Pancreas (tissue), 10 donors: Measurements from ENCODE around the gene SSBP3. TPM values are rescaled to one million over a fixed set of nuclear protein-coding genes. Genes with fewer than 3 reads are reported as not detected.

ENCODE experiments used
- ATAC-seq, 4 donors: fragments of 200-7000 bp; cut with Tn5 transposase; one replicate each; pipeline versions ENCODE4 v1.8.0 to v1.9.1; 2020; ENCODE audit warnings: mild to moderate bottlenecking in 4 of 4, moderate library complexity in 4 of 4
- DNase-seq, 6 donors: peaks; one replicate each; pipeline ENCODE4 v3.0.0-alpha.2; 2020
- FAIRE-seq: peaks from 2 replicates; lab custom pipeline; 2012; peaks lifted over from hg19 to GRCh38; lab: Jason Lieb, UNC
- H3K27ac ChIP-seq, 4 donors: fragments of 200-600 bp; sonication (generic); 1 replicate in 3 of 4; 2 replicates in 1 of 4; pipeline versions ENCODE4 v1.5.0 to v1.8.0; 2020
- H3K27me3 ChIP-seq, 4 donors: fragments of 200-600 bp; one replicate each; pipeline ENCODE4 v1.8.0; 2021
- H3K36me3 ChIP-seq, 3 donors: fragments of 200-600 bp; sonication (generic) in 1 of 3; one replicate each; pipeline versions ENCODE4 v1.5.0 to v1.8.0; 2020 to 2021
- H3K4me1 ChIP-seq, 3 donors: fragments of 200-600 bp; one replicate each; pipeline ENCODE4 v1.8.0; 2021
- H3K4me3 ChIP-seq, 4 donors: fragments of 200-600 bp; sonication (generic) in 2 of 4; one replicate each; pipeline versions ENCODE4 v1.5.0 to v1.8.0; 2020 to 2021
- H3K9me3 ChIP-seq, 4 donors: fragments of 200-600 bp; one replicate each; pipeline ENCODE4 v1.8.0; 2021
- WGBS, 2 donors: extraction: QIAGEN DNeasy Blood & Tissue Kit; methylation state at CpG; one replicate each; pipeline ENCODE4 v1.1.7; 2013; 5-methylcytosine and 5-hydroxymethylcytosine counted together
- intact Hi-C, 3 donors: fragments of 100-400 bp; cut with DNase I; formaldehyde crosslinking; loops; one replicate each; pipeline versions ENCODE4 v1.11.1 to v1.14.2; 2022
- polyA plus RNA-seq, 2 donors: library from polyadenylated mRNA; stranded (reverse); fragments of 200-250 nt; gene quantifications; one replicate each; pipeline ENCODE4 v1.2.3, GENCODE V29; 2013
- total RNA-seq, 6 donors: library from RNA; stranded (reverse); fragmentation: NEBNext Ultra II Directional in 4 of 6; extraction: Animal tissue kit (Norgen Biotek cat#: 25700) in 4 of 6; gene quantifications; one replicate each; pipeline versions ENCODE4 v1.2.1 to v1.2.4, GENCODE V29; 2021 to 2023
- TF ChIP-seq, protein P1 (sequence below), 4 donors: fragments of 200-600 bp; sonication (generic) in 3 of 4; IDR thresholded peaks; one replicate each; pipeline versions ENCODE4 v1.5.0 to v1.8.0; 2021; ENCODE audit warnings: antibody characterized with exemption in 4 of 4
- donor health status: healthy with polysubstance abuse.
- donor health status: DM: no; HTN: no; CAD: no; lungs with moderate emphysema.
- donor health status: DM: no; HTN: no; CAD: no.
- donor health status: control.
- donor health status: control.
- donor health status: Bipolar disorder and iron deficiency.
- donor health status: DM: yes; HTN: yes; CAD: no.
- donor health status: DM: no; HTN: no; CAD: no.
- donor health status: DM: no; HTN: no; CAD: no.
- donor health status: DM: yes; HTN: yes; CAD: no.

The SSBP3 gene
- total and polyA plus RNA-seq, 8 donors, result 16.4 to 31.0 (median 22.9) TPM

DNA sequence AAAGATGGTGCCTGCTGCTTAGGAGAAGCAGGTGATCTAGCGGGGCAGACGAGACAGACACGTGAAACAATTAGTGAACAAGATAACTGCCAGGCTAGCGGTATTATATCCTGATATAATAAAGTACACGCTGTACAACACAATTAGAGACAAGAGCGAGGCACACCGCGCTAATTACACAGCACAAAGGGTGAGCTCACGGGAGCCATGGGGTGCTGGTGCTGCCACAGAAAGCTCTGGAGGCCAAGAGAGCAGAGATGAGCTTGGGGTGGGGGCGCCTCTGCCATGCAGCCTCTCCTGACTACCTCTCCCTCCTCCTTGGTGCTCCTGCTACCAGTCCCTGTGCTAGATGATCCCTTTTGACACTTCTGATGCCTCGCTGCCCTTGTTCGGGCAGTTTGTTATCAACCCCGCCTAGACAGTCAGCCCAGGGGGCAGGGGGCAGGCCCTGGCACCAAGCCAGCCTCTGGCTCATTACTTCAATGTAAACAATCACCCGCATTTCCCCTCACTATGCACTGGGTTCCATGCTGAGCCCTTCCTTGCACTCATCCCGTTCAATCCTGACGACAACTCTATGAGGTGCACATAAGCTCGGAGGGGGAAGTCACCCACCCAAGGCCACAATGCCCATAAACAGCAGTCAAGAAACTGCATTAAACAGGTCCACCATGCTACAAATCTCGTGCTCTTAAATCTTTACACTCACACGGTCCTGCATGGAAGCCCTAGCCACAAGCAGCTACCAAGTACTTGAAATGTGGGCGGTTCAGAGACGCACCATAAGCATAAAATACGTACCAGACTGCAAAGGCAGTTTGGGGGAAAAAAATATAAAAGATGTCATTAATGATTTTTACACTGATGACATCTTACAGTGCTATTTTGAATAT is 103.0 kb downstream of the SSBP3 start:
- WGBS, 2 donors, result 85 to 87% methylated on average over 22 of the region's 22 CpGs
- no peak for FAIRE-seq
- no peak overlapping the region for H3K27ac ChIP-seq
- H3K36me3 ChIP-seq, result no peaks in the 10 kb centered on the region
- no peak for DNase-seq
- H3K9me3 ChIP-seq, result no peaks in the 10 kb centered on the region
- no peak overlapping the region for H3K4me3 ChIP-seq
- intact Hi-C loops, result no loop called here
- H3K27me3 ChIP-seq, result no peaks in the 10 kb centered on the region
- peaks cover 0 to 11% (median 7%) of the 10 kb centered on the region in 3 donors for H3K4me1 ChIP-seq
- ATAC-seq, result no peak
- TF ChIP-seq, protein P1, sequence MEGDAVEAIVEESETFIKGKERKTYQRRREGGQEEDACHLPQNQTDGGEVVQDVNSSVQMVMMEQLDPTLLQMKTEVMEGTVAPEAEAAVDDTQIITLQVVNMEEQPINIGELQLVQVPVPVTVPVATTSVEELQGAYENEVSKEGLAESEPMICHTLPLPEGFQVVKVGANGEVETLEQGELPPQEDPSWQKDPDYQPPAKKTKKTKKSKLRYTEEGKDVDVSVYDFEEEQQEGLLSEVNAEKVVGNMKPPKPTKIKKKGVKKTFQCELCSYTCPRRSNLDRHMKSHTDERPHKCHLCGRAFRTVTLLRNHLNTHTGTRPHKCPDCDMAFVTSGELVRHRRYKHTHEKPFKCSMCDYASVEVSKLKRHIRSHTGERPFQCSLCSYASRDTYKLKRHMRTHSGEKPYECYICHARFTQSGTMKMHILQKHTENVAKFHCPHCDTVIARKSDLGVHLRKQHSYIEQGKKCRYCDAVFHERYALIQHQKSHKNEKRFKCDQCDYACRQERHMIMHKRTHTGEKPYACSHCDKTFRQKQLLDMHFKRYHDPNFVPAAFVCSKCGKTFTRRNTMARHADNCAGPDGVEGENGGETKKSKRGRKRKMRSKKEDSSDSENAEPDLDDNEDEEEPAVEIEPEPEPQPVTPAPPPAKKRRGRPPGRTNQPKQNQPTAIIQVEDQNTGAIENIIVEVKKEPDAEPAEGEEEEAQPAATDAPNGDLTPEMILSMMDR (IDR thresholded peaks at IDR 0.05), result no peak

DNA sequence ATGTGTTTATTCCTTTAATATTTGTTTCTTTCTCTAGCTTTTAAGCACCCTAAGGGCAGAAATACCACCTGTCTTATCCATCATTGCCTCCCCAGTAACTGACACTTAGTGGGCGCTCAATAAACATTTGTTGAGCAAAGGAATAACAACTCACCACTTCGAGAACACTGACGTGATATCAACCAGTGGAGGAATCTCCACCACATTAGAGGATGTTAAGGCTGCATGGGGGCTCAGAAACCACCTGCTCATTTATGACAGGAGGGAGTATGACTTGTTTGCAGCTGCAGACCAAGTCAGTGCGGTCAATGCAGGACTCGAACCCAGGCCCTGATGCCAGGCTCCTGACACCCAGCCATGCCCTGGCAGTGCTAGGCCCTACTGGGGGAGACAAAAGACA is 103.6 kb downstream of the SSBP3 start:
- Histone ChIP-seq H3K27ac (no peak overlapping the region), H3K9me3 (no peaks in the 10 kb centered on the region), H3K4me3 (no peak overlapping the region), H3K36me3 (no peaks in the 10 kb centered on the region), H3K27me3 (no peaks in the 10 kb centered on the region), H3K4me1 (peaks cover 0 to 15% (median 7%) of the 10 kb centered on the region in 3 donors)
- 91 to 94% methylated on average over 5 of the region's 5 CpGs for WGBS, 2 donors
- DNase-seq, result no peak
- intact Hi-C loops, result no loop called here
- TF ChIP-seq, protein P1 (IDR thresholded peaks at IDR 0.05), result no peak
- FAIRE-seq, result no peak
- ATAC-seq, result no peak

DNA sequence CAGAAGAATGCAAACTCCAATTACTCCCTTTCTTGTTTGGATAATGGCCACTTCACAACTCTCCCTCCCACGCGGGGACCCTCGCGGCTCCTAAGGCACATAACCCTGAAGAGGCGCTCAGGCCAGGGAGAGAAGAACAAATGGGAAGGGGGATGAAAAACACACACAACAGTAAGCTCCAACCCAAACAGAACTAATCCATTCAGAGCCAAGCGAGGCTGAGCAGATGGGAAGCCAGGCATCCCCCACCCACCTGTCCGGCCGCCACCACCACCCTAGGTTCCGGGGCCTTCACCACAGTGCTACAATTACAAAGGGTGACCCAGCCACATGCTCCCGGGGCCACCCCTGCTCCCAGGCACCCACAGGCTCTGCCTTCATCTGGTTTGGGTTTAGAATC is 104.7 kb downstream of the SSBP3 start:
- WGBS, 2 donors, result 91 to 95% methylated on average over 10 of the region's 10 CpGs
- DNase-seq, result no peak
- intact Hi-C loops, result no loop called here

DNA sequence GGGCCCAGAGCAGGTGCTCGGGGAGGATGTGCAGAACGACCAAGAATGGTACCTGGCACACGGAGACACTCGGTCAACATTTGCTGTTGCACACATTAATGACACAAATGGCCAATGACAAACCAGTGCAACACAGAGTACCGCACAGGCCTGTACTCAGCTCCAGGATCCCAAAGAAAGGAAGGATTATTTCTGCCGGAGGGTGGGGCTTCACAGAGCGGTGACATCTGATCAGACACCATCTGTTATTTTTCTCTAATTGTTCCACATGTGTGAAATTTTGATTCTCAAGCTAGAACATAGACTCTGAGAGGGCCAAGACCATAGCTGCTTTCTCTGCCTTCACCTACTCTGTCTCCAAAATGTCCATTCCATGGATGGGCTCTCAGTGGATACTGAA is 105.8 kb downstream of the SSBP3 start:
- intact Hi-C loops, result no loop called here
- no peaks in the 10 kb centered on the region for H3K36me3 ChIP-seq
- DNase-seq (no peak), FAIRE-seq (no peak), ATAC-seq (peak in 1 of 4 donors; percentile 18)
- H3K9me3 ChIP-seq, result no peaks in the 10 kb centered on the region
- H3K27me3 ChIP-seq, result no peaks in the 10 kb centered on the region
- H3K27ac ChIP-seq, result no peak overlapping the region
- TF ChIP-seq, protein P1 (IDR thresholded peaks at IDR 0.05), result no peak
- 76 to 87% methylated on average over 7 of the region's 7 CpGs for WGBS, 2 donors
- peaks cover 0 to 15% (median 7%) of the 10 kb centered on the region in 3 donors for H3K4me1 ChIP-seq
- H3K4me3 ChIP-seq, result no peak overlapping the region

More for the DNA sequence above, 104.7 kb downstream of the SSBP3 start:
- peaks cover 0 to 15% (median 7%) of the 10 kb centered on the region in 3 donors for H3K4me1 ChIP-seq
- no peak overlapping the region for H3K27ac ChIP-seq
- H3K4me3 ChIP-seq, result no peak overlapping the region
- H3K36me3 ChIP-seq, result no peaks in the 10 kb centered on the region
- ATAC-seq (no peak), FAIRE-seq (no peak)
- no peaks in the 10 kb centered on the region for H3K9me3 ChIP-seq
- no peaks in the 10 kb centered on the region for H3K27me3 ChIP-seq
- TF ChIP-seq, protein P1 (IDR thresholded peaks at IDR 0.05), result no peak

DNA sequence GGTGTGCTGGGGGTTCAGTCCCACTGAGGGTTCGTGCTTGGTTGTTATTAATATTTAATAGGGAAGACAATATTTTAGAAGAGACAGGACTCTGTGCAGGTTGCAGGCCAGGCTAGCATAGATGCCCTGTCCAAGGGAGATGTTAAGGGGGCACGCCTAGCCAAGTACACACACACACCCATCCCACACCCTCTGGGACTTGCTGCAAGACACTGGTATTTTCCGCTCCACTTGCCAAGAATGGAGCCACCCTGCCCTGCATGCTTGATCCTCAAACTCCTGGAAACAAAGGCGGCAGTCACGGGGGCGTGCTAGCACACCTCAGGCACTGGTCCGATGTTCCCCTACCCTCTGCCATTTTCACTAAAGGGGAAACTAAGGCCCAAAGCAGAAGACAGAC is 107.2 kb downstream of the SSBP3 start:
- Histone ChIP-seq H3K4me3 (no peak overlapping the region), H3K27me3 (no peaks in the 10 kb centered on the region), H3K4me1 (peaks cover 0 to 15% (median 7%) of the 10 kb centered on the region in 3 donors), H3K27ac (no peak overlapping the region), H3K36me3 (no peaks in the 10 kb centered on the region), H3K9me3 (no peaks in the 10 kb centered on the region)
- WGBS, 2 donors, result 69 to 70% methylated on average over 7 of the region's 7 CpGs
- intact Hi-C loops, result no loop called here
- TF ChIP-seq, protein P1 (IDR thresholded peaks at IDR 0.05), result no peak
- ATAC-seq (peak; percentile 13 to 51 (median 20)), DNase-seq (no peak), FAIRE-seq (no peak)
